Jurkat, Clone E6-1 (cell line): ENCODE measurements around the gene BOD1L2. TPM values are rescaled to one million over a fixed set of nuclear protein-coding genes. Genes with fewer than 3 reads are reported as not detected.

Experiments used
- DNase-seq: peaks from one replicate; pipeline ENCODE4 v3.0.0-alpha.2; 2011; ENCODE audit warnings: low read depth, low spot score
- H3K4me3 ChIP-seq: 2 replicates; pipeline ENCODE4 v1.5.1; 2011; ENCODE audit warnings: mild to moderate bottlenecking, low read length, control low read depth, moderate library complexity
- polyA plus RNA-seq: library from polyadenylated mRNA; unstranded; fragments of >200 nt; gene quantifications from one replicate; pipeline ENCODE4 v1.2.1, GENCODE V29; 2012; ENCODE audit warnings: missing spikeins; ENCODE audit not compliant: insufficient read length, insufficient read depth

Gene BOD1L2
- not detected for polyA plus RNA-seq

DNA sequence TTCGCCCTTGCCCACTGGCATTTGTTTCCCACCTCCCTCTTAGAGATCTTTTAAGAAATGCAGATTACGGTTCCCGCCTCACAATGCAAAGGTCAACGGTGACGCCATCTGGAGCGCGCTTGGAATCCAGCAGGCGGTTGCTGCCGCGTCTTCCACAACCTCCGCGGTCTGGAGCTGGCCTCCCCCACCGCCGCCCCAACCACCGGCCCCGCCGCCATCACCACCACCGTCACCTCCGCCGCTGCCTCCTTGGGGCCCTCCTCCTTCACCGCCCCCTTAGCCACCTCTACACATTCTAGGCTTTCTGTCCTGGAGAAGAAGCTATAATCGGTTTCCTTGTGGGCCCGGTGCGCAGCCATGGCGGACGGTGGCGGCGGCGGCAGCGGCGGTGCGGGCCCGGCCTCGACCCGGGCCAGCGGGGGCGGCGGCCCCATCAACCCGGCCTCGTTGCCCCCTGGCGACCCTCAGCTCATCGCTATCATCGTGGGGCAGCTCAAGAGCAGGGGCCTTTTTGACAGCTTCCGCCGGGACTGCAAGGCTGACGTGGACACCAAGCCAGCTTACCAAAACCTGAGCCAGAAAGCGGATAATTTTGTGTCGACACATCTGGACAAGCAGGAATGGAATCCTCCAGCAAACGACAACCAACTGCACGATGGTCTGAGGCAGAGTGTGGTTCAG is at the start of gene BOD1L2:
Gene BOD1L2 (plus strand): TSS at position 132 of the 681 bp plus-strand sequence. CDS start 226 bp downstream, at position 358.
- no peak for DNase-seq
- H3K4me3 ChIP-seq = no peak within 1 kb of the TSS

DNA sequence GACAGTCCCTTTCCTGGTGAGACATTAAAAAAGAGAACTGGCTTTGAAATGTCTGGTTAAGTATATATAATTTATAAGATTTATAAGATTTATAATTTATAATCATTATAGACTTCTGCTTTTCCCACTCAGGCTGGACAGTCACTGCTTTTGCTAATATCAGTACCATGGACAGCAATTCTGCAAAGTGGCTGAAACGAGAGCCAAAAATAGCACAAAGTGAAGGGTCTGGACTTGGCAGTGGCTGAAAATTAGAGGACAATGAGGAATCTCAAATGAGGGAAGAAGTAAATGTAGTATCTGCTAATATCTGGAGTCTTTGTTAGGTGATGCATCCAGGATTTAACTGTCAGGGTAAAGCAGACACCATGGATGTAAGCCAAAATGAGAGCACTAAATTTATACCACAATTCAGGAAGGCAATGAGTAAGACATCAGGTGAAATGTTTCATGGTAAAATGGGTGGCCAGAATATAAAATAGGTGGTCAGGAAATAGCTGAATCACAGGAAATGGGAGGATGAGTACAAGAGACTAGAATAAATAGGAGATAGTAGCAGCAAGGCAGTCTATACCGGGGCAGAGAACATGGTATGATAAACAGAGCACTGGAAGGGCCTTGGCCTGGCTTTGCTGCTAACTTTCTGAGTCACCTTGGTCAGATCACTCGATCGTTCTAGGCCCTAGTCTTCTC is 39.6 kb upstream of the BOD1L2 start:
- no peak for DNase-seq
- H3K4me3 ChIP-seq = no peak overlapping the region

DNA sequence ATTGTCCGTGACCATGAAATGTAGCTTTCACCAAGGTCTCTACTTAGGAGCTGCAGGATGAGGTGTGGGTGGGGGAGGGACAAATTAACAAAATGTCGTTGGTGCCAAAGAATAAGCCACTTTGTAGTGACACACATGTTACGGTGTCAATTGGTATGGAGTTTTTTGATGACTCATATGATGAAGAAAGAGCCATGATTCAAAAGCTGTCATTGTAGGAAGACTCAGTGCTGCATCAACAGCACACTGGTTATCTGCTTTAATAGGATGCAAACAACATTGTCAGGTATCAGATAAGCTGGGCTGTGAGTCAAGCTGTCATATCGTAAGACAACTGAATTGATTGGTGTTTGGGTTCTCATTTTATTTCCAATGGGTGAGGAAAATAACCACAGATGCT is 36.6 kb upstream of the BOD1L2 start:
- no peak overlapping the region for H3K4me3 ChIP-seq
- no peak for DNase-seq

DNA sequence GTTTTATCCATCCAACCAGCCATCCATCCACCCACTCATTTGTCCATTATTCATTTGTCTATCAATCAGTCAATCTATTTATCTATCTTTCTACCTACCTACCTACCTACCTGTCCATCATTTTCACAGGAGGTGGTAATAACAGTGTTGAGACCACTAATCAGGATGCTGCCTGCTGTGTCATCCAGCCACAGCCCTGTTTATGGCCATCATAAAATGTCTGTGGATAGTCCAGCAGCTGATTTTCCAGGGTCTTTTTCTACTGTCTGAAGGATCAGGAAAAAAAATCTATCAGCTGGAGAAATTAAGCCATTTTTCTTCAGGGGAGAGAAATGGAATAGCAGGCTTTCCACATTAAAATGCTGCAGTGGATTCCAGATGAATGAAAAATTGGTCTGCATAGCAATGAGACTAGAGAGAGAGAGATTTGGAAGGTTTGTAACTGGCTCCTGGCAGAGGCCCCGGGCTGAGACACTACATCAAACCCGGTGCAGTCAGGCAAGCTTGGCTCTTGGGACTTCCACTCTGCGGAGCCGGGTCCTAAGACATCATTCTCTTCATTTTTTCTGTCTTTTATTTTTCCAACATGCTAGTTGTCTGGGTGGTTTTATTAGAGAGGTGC is 33.0 kb upstream of the BOD1L2 start:
- no peak overlapping the region for H3K4me3 ChIP-seq

DNA sequence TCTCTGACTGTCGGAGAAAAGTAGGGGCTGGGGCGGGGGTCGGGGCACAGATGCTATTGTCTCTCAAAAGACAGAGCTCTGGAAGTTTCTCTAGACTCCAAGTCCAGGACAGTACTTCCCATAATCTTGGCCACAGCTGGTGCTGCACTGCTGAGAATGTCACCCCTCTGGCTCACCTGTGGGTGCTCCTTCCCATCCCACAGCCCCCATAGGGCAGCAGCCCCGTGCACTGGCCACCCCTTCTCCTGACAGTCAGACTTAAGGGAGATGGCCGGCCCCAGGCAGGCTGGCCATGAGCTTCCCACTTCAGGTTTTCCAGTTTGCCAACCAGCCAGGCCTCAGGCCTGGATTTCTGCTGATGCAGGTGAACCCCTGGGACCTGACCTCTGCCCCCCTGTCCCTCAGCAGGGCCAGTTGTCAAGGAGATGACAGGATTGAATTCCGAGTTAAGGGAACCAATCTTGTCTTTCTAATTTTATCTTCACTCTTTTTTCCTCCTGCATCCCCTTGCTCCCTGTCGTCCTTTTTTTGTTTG is 30.2 kb upstream of the BOD1L2 start:
- H3K4me3 ChIP-seq = no peak overlapping the region
- DNase-seq = no peak

More for the DNA sequence above, 33.0 kb upstream of the BOD1L2 start:
- DNase-seq = no peak

DNA sequence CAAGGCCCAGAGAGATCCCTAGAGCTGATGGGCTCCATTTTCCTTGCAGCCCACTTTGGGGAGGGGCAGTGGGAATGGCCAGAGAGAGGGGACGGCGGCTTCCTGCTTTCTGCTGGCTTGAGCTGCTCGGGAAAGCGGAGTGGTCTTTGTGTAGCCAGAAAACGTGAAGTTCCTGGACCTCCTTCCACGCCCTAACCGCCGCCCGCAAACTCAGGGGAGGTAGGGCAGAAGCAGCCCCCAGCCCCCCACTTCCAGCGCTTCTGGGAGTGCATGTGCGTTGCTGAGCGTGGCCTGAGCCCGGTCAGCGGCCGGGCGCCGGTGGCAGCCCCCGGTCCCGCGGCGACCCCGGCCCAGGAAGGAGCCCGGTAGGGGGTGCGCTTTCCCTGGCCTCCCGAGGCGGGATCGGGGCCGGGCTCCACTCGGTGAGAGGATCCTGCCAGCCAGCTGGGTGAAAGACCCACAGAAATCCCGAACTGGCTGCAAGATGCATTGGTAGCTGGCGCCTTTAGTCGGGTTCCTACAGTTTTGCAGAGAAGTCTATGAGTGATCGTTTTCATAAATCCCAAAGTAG is 25.3 kb upstream of the BOD1L2 start:
- no peak for DNase-seq

DNA sequence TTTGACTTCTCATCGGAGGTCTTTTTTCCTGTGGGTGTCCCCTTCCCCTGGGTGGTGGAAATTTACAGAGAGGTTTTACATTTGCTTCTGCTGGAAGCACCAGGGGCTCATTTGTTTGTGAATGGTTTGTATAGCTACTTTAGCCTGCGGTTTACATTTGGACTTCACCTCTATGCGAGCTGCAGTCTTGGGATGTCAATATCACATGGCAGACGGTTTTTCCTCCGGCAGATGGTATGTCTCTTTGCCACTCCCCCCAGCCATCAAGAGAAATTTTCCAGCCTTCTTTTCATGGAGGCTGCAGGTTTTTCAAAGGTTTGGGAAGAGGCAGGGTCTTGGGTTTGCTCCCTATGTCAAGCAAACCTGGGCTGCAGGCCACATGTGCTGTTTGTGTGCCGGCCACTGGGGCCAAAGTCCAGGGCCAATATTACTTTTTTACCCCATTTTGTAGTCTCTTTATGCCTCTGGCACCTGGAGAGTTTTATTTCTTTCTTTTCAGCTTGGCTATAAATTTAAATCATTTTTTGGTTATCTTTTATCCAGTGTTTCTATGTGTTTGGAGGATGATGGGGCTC is 23.9 kb upstream of the BOD1L2 start:
- no peak for DNase-seq
- H3K4me3 ChIP-seq = no peak overlapping the region

More for the DNA sequence above, 25.3 kb upstream of the BOD1L2 start:
- no peak overlapping the region for H3K4me3 ChIP-seq

DNA sequence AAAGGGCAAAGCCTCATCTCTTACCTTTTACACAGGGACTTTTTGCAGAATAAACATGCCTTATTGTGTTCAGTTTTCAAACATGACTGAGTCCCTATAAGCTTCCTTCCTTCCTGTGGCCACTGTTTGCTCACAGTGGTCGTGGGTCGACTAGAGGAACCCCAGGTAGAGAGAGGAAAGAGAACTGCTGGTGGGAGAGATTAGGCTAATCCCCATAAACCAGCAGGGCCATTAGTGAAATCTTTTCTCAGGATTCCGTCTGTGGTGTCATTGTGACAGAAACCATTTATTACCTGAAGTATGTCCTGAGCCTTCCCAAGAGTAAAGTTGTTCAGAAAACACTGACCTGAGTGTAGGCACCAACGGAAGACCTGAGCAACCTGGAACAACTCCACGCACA is 21.3 kb upstream of the BOD1L2 start:
- DNase-seq = no peak
- no peak overlapping the region for H3K4me3 ChIP-seq

DNA sequence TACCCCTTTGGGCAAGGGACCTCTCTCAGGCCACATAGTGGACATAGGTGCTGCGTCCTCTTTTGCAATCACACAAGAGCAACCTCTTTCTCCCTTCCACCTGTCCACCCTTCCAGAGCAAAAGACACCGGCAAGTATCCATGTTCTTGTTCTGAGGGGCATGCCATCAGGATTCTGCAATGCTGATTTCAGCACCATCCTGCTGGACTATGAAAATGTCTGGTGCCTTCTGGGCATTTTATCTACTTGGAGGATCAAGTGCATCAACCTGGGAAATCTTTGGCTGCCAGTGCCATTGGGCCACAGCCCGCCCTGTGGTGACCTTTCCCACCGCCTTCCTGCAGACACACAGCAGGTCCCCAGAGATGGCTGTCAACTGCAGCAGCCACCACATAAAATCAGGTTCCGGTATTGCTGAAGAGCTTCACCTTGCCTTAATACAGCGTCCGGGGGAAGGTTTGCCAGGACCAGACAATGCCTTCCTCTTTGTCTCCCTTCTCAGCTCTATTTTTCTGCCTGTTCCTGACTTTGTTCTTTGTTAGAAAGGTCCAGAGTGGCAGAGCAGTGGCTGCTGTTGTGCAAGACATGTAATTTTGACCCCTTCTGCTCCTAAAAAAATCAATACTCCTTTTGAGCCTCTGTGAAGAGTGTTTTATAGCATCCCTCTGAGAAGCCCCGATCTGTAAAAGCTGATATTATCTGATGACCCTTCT is 18.5 kb upstream of the BOD1L2 start:
- no peak for DNase-seq

DNA sequence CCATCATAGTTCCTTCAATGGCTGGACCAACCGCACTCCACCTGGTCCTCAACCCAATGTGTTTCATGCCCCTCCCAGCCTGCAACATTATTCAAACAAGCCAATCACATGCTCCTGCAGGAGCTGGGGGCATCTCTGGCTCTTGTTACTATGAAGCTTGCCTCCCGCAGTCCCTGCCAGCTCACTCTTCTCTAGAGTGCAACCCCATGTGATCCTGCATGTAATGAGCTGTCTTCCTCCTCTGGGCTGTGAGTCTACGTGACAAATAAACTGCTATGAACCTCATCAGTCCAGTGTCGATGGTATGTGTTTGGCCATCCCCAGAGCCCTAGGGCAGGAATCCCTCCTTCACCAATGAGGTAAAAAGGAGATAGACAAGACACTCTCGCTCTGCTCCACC is 15.8 kb upstream of the BOD1L2 start:
- no peak for DNase-seq
- H3K4me3 ChIP-seq = no peak overlapping the region

More for the DNA sequence above, 18.5 kb upstream of the BOD1L2 start:
- no peak overlapping the region for H3K4me3 ChIP-seq

DNA sequence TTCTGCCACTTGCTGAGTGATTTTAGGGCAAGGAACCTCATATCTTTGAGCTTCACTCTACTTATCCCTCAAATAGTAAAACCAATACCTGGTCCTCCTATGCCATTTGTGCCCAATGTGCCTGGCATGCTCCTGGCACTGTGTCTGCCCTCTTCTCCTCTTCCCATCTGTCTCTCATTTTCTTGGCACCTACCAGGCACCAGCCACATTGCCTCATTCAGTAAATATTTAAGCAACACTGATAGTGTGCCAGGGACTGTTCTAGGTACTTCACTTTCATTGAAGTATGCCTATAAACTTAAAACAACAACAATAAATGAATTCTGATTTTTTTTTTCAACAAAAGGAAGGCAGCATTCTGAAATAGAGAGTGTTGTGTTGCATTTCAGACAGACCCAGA is 15.1 kb upstream of the BOD1L2 start:
- no peak overlapping the region for H3K4me3 ChIP-seq
- no peak for DNase-seq

DNA sequence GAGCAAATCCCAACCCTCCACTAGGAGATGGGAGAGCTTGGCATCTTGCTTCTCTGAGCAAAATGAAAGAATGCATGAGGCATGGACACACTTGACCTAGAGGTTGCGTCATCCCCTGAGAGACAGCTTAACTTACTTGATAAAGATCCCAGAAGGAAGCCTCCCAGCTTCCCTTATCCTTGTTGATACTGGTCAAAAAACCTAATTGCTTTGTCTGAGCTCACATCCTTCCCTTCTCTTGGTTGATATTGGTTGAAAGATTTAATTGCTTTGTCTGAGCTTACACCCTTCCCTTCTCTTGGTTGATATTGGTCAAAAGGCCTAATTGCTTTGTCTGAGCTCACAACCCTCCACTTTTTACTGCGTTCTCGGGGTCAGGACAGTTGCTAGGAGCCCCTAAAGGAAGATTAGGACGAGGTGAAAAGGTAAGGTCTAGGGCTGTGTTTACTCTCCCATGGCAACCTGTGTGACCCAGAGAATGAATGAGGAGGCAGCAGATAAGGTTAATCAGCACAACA is 12.2 kb upstream of the BOD1L2 start:
- no peak for DNase-seq
- no peak overlapping the region for H3K4me3 ChIP-seq

DNA sequence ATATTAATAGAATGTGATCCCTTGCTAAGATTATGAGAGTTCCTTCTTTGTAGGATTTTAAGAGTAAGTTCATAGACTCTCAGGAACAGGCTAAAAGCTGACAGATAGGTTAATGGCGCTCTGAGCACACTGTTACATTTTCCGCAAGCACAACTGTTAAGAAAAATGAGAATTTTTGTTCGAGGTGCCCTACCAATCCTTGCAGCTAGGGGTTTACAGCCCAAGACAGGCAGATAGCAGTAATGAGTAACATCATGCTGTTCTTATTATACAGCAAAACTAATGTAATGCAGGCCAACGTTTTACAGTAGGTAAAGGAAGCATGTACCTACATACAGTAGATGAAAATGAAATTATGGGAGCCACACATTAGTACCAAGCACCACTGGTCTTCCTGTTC is 11.2 kb upstream of the BOD1L2 start:
- DNase-seq = no peak
- no peak overlapping the region for H3K4me3 ChIP-seq

DNA sequence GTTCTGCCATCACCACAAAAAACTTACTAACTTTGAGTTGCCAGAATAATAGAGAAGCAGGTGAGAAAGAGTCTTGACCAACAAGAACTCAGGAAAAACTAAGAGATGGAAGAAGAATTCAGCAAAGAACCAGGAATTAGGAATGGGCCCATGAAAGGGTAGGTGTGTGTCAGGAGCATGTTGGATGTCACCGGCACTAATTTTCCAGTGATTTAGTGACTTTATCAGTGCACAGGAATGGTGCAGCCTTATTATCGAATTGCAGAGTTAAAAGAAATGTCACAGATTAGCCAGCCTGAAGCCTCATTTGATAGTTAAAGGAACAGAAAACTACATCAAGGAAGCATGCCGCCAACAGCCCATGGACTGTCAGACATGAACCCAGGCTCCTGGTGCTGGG is 9.0 kb upstream of the BOD1L2 start:
- no peak overlapping the region for H3K4me3 ChIP-seq
- no peak for DNase-seq

DNA sequence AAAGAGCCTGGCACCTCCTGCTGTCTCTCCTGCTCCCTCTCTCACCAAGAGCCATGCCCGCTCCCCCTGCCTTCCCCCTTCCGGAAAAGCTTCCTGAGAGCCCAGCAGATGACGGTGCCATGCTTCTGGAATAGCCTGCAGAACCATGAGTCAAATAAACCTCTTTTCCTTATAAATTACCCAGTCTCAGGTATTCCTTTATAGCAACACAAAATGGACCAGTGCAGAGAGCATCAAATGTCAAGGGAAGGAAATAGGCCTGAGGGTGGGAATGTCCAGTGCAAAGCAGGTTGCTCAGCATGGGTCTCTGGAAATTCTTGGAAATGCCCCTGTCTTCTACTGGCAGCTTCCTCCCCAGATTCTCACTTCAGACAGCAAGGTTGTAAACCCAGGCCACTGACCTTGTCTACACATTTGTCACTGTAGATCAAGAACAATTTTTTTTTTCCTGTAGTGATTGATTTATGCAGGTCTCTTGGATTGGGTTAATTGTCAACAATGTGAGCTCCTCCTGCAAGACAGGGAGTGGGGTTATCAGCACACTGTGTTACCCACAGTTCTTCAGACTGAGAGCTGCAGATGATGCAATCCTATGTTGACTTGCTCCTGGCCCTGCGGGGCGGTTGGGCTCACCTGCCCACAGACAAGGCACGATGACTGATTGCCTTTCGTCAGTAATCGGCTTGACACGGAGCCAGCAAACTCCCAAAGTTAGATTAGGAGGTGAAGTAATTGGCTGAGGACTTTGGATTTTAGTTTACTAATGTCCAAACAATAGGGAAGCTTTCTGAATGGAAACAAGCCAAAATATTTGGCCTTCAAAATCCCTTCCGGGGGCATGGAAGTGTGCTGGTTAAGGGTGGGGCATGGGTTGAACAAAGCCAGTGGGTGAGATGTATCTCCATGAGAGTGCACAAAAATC is 5.4 kb upstream of the BOD1L2 start:
- no peak for DNase-seq
- H3K4me3 ChIP-seq = no peak overlapping the region

DNA sequence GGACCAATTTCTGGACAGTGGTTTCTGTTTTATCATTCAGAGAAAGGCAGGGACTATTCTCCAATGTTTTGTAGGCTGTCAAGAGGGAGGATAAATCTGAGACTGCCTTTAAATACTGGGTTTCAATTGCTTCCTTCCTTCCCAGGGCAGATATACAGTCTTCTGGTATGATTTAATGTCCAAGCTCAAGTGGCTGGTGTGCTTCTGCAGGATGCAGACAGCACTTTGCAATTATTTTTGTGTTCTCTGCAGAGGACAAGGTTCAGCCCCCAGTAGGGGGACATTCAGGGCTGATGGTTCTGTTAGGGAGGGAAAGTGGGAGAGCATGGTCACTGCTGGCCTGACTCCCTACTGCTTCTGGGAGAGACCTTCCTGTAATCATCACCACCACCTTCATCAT is 4.6 kb upstream of the BOD1L2 start:
- no peak overlapping the region for H3K4me3 ChIP-seq

DNA sequence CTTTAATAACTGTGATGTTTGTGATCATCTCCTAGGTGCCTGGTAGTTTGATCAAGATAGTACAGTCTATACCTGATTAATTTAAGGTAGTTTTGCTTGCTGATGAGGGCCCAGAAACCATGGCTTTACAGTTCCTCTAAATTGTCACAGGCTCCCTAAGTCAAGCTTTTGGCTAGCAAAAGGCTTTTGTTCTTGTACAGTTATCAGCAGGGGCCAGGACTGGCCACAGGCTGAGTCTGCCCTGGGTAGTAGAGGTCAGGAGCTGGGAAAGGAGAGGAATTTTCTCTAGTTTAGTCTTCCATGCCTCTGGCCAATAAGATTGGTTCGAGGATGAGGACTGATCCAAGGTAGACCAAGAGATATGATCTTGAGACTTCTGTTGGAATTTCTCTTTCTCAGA is 3.6 kb upstream of the BOD1L2 start:
- H3K4me3 ChIP-seq = no peak overlapping the region
- no peak for DNase-seq

More for the DNA sequence above, 4.6 kb upstream of the BOD1L2 start:
- no peak for DNase-seq

DNA sequence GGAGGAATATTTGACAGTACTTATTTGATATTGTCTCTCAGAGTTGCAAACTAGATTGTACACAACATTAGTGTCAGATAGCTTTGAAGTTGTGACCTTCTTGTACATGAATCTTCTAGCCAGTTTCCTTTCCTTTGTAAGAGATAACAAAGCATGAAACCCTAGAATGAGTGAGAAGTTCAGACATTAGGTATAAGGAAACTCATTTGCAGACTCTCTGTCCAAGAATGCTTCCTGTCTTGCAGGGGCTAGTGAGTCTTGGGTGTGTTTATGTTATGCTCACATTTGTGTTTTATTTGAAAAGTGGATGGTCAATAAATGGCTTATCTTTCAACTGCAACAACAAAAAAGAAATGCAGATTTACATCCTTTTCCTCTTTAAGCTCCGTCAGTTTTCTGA is 1.4 kb downstream of the BOD1L2 start:
- no peak for DNase-seq

More for the DNA sequence above, 1.4 kb downstream of the BOD1L2 start:
- H3K4me3 ChIP-seq = no peak overlapping the region
